ENCODE measurements around the gene TTLL10.

The TTLL10 gene

DNA sequence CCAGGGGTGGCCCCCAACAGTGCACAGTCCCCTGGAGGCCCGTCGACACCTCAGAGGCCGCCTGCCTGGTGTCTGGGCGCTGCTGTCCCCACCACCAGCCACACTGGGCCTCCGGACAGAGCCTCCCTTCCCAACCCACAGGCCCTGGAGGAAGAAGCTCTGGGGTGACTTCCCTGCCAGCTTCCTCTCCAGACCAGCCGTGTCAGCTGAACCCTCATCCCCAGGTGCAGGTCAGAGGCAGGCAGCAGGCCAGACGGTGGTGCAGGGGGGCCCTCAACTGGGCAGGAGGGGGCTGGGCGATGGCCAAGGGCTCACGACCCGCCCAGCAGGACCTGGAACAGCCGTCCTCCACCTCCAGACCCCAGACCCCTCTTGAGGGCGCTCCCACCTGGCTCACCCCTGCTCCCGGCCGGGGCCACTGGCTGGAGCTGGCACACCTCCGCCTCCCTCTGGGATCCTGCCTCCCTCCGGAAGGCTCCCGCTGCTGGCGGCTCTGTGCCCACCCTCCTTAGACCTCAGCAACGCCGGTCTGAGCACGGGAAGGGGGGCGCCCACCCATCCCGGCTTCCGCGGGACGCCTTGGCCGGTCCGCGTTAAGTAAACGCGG lies 32.2 kb downstream of the TTLL10 start:
- no peak for DNase-seq (ENCODE audit: low read depth in 2 of 2)

DNA sequence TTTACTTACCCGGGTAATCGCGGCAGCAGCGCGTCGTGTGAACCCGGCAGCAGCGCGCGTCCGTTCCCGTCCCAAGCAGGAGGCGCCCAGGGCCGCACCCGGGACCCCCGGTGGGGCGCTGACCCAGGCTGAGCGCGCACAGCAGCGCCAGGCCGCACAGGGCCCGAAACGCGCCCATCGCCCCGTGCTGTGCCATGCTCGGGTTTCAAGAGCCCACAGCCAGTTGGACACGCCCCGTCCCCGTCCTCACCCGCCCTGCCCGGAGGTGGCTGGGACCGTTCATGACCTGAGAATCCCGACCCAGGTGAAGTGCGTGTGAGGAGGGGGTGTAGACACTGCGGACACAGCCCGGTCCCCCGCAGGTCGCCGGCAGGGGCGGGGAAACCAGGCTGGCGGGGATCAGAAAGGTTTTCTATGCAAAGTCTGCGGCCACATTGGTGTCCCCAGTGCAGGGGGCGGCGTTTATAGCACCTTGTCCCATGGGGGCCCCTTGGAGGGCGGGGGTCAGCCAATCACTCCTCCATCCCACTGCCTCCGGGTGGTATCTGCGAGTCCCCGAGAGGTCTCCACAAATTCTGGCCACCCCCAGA lies 32.8 kb downstream of the TTLL10 start, which contains the start of gene TNFRSF18:
Gene TNFRSF18, minus strand, starts transcription at position 217 of the 590 bp plus-strand sequence. Its CDS starts 21 bp downstream, at position 196.
- peak in 1 of 2 donors; percentile 42 for DNase-seq (ENCODE audit: low read depth in 2 of 2)

DNA sequence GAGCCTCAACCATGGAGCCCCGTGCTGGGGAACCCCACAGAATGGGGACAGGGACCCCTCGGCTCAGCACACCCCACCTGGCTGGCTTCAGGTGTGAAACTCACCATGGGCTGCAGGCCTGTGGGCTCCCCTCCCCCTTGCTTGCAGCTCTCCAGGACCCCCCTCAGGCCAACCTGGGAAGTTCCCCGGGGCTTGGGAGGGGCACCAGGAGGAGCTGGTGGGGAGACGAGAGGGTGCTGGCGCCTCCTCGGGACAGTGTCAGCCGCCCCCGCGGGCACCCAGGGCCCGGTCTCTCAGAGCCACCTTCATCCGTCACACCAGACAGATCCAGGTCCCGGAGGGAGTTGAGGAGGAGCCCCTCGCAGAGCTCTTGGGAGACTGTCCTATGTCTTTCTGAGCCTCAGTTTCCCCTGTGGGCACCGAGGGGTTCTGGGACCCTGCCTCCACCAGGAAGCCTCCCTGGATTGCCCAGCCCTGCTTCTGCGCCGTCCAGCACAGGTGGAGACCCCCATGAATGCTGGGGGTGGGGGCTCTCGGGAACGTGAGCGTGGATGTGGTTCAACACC lies 33.4 kb downstream of the TTLL10 start:
- DNase-seq (ENCODE audit: low read depth in 2 of 2): no peak

DNA sequence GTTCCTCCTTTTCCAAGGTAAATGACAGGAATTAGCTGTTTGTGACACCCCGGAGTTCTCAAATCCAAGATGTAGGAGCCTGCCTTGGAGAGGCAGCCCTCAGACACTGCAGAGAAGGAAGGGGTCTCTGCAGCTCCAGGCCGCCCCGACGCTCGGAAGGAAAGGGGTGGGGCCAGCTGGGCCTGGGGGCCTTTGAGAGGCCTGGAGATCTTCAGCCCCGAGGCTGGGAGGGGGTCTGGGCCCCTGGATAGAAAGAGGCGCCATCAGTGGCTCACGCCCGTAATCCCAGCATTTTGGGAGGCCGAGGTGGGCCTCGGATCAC lies 33.9 kb downstream of the TTLL10 start:
- no peak for DNase-seq (ENCODE audit: low read depth in 2 of 2)

DNA sequence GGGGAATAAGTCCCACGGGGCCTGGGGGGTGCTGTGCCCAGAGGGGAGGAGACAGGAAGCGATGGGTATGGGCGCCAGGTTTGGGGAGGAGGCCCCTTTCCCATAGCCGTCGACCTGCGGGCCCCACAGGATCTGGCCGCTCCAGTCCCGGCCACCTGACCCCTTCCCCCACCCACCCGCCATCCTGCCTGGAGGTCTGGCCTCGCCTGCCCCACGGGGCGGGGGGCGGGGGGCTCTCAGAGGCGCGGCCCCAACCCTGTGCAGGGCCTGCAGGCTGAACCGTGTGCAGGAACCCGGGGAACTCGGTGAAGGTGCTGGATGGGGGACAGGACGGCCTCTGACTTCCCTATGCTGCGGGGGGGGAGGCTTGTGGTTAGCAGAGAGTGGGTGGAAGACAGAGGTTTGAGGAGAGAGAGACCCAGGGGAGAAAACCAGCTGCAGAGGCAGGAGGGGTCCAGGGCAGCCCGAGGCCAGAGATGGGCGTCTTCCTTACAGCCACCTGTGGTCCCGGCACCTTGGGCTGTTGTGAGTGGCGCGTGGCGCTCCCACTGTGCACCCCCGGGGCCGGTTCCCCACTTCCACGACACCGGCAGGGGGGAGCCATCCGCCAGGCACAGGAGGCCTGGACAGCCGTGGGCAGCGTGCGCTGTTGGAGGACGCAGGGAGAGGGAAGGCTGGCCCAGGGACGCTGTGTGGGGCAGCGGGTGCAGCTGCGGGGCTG lies 35.2 kb downstream of the TTLL10 start:
- no peak for DNase-seq (ENCODE audit: low read depth in 2 of 2)

DNA sequence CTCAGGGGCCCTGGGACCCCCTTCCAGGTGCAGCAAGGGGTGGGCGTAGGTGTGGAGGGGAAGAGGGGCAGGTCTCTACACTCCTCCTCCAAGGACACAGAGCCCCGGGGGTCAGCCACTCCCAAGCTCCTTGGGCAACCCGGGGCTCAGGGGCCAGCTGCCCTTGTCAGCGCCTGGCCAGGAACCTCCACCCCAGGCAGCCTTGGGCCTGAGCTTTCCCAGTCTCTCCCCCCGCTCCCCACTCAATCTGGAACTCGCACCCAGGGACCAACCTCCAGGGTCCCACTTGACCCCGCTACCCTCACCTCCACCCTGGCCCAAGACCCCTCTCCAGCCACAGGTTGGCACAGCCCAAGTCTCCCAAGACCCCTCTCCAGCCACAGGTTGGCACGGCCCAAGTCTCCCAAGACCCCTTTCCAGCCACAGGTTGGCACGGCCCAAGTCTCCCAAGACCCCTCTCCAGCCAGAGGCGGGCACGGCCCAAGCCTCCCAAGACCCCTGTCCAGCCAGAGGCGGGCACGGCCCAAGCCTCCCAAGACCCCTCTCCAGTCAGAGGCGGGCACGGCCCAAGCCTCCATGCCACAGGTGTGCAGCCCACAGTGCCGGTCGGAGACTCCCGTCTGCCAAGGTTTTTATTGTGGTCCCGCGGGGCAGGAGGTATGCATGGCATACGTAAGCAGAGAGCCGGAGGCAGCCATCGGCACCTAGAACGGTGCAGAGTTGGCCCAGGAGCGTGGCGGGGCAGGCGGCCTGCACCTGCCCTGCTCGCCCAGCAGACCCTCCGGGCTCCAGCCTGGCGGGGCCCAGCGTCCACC lies 37.3 kb downstream of the TTLL10 start:
- no peak for DNase-seq (ENCODE audit: low read depth in 2 of 2)

DNA sequence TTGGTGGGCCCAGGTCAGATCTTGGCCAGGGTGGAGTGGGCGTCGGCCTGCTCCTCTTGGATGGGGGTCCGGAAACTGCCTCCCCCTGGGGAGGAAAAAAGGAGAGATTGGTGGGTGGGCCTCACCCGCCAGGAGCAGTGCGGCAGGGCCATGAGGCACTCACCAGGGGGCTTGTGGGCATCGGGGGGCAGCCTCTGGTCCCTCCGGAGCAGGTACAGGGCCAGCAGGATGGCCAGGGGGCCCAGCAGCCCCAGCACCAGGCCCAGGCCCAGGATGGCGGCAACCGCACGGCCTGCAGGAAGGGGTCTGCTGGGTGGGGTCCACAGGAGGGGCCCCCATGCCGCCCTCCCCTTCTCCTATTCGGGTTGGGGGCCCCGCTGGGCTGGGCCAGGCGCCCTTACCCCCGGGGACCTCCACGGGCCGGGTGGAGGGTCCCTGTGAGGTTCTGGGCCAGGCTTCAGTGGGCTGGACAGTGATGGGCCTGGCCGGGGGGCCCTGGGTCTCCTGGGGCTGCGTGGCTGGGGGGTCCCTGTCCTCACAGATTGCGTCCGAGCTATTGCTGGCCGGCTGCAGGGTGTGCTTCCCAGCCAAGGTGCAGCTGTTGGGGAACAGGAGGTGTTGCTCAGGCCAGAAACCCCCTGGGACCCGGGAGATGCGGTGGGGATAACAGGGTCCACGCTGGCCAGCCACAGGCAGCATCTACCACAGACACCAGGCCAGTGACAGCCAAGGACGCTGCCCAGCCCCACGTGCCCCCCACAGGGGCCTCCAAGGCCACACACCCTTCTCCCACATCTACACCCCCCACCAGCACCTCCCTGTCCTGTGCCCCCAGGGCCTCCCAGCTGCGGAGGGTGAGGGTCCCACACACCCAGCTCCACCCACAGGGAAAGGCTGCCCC lies 38.1 kb downstream of the TTLL10 start:
- DNase-seq (ENCODE audit: low read depth in 2 of 2): no peak

DNA sequence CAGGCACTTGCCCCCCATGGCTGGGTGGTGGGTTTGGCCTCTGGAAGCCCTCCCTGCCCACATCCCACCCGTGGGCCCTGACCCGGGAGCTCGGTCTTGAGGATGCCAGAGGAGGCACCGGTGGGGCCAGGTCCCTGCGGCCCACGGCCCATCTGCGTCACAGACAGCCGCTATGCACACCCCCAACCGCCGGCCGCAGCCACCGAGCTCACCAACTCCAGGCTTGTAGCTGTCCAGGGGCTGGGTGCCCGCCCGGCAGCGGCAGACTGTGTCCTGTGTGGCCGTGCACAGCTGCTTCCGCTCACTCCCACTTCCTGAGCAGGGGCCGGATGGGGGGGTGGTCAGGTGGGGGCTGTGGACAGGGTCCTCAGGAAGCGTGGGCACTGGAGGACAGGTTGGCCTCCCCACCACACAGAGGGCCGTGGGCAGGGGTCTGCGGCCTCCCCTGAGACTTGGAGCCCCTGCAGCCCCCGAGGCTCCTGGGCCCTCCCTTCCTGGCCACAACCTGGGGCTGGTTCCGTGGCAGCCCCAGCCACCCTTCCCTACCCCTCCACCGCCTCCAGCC lies 39.2 kb downstream of the TTLL10 start:
- no peak for DNase-seq (ENCODE audit: low read depth in 2 of 2)

DNA sequence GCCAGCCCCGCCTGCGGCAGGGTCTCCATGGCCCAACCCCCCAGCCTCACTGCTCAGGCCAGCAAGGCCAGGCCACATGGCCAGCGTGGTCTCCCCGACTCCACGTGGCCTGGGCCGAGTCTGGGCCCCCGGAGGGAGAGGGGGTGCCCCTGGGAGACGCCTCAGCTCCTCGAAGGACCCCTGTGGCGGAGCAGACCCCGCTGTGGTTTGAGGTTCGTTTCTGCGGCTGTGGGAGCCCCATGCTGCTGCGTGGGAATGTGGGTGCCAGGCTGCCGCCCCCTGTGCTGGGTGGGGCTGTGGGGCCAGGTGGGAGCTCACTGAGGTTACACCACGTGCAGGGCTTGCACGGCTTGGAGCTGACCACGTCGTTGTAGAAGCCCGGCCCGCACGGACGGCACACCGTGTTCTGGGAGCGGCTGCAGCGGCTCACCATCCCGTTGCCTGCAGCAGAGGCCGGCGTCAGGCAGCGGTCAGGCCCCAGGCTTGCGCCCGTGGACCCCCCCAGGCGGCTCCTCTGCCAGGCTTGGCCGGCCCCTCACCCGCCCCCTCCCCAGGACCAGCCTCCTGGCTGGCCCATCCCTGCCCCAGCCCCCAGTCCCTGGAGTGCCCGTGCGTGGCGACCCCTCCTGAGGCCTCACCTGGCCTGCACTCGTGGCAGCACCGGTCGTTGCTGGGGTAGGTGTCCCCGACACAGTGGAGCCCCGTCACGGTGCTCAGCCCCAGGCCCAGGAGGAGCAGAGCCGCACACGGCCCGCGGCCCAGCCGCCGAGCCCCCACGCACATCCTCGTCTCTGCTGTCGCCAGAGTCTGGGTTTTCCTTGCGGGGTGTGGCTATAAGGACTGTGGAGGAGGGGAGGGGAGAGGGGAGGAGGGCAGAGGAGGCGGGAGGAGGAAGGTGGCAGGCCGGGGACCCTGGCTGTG lies 39.9 kb downstream of the TTLL10 start, which contains the start of gene TNFRSF4:
Gene TNFRSF4, minus strand, starts transcription at position 809 of the 921 bp plus-strand sequence. Its CDS starts 26 bp downstream, at position 783.
- peak in 1 of 2 donors; percentile 61 for DNase-seq (ENCODE audit: low read depth in 2 of 2)

DNA sequence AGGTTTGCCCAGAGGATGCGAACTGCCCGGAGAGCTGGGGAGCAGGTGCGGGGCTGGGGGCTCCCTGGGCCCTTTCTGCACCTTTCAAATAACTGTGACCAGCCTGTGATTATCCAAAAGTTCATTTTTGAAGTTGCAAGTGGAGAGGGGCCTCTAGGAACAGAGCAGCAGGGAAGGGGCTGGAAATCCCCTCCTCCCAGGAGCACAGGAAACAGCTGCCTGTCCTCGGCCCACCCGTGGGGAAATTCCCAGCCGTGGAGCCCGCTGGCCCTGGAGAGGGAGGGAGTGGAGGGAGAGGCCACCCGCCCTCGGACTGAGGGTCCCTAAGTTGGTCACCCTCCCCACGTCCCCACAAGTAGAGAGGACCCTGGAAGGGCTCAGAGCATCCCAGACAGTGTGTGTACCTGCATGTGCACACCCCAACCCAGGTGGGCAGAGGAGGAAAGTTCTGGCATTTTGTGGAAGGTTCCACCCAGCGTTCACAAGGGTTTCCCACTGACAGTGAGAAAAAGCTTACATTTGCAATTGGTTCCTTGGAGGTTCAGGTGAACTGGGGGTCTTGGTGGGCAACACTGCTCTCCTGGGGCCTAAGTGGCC lies 41.5 kb downstream of the TTLL10 start:
- no peak for DNase-seq (ENCODE audit: low read depth in 2 of 2)

DNA sequence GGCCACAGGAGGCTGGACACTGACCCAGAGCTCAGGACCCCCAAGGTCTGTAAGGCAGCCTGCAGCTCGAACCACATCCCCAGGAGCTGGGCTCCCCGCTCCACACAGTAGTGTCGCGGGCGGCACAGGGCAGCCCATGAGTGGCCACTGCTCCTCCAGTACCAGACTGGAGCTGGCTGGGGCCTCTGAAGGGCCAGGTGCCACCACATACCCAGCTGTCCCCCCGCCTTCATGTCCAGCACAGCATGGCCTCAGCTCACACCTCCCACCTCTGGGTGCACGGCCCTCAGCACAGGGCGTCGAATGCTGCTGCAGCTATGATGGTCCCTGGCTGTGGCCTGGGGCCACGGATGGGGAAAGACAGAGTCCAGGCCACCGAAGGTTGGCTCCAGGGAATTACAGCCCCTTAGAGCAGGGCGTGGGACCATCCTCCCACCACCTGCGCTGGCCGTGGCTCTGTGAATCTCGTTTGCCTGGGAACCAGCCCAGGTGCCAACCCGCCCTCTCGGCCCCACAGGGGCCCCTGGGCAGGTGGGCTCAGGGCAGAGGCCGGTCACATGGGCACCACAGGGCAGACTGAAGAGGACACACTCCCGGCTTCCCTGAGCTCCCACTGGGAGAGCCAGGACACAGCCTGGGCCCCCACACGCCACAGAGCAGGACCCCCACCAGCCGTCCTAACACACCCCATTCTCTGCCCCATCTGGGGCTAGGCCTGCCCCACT lies 42.4 kb downstream of the TTLL10 start:
- no peak for DNase-seq (ENCODE audit: low read depth in 2 of 2)

DNA sequence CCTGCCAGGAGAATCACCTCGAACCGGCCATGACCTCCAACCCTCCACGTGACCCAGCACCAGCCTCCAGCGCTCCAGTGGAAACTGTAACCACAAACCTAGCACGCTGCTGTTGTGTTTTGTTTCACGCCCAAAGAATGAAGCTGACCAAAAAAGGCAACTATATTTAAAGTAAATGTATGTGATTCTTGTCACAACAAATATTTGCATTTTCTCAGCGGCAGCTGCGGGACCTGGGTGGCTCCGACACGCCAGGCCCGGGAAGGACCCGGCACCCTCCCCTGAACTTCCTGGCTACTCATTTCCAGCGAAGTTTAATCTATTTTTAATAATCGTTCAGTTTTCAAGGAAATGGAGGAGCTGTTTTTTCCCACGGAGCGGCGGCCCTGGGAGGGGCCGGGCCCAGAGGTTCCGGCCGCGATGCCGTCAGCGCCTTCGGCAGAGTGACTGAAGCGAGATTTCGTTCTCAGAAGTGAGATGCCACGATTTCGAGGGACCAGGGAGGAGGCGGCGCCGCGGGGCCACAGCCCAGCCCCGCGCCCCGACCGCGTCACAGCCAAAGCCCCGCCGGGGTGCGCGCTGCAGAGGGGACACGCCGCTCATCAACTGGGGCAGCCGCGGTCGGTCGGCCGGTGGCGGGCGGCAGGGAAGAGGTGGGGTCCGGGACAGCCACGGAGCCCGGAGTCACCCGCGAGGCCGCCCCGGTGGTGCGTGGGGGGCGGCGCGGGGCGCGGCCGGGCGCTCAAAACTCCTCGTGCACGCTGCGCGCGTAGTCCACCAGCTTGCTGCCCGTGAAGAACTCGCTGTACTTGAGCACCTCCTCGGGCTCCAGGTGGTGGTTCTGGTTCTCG lies 43.3 kb downstream of the TTLL10 start:
- DNase-seq (ENCODE audit: low read depth in 2 of 2): peak in 1 of 2 donors; percentile 64

DNA sequence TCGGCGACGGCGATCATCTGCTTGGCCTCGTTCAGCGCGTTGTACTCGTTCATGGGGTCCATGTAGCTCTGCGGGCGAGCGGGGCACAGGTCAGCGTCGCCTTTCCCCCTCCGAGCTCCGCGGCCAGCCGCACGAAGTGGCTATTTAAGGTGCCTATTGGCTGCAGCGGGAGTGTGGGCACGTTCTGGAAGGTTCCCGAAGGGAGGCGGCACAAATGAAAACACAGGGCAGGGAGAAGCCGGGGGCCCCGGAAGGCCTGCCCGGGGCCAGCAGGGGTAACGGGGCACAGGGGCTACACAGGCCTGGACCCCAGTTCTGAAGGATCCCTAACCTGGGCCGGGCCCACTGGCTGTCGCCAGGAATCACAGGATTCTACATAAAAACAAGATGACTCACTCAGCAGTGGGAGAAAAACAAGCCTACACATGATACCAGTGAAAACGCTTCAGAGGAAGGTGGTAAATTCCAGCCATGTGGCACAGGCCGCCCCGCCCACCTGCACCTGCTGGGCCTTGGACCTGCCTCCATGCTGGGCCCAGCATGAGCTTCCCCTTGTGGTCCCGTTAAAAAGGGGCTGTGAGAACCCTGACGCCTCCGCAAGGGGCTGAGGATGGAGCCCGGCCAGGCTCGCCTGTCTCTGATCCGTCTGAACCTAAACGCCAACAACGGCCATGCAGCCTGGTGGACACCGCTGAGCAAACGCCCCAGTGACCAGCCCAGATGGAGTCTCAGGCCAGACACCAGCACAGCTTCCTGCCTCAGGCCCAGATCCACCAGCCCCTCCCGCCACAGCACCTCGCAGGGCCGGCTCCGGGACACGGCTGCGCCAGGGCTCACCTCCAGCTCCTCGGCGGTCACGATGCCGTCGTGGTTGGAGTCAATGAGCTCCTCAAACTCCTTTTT lies 44.2 kb downstream of the TTLL10 start:
- DNase-seq (ENCODE audit: low read depth in 2 of 2): peak in 1 of 2 donors; percentile 64

DNA sequence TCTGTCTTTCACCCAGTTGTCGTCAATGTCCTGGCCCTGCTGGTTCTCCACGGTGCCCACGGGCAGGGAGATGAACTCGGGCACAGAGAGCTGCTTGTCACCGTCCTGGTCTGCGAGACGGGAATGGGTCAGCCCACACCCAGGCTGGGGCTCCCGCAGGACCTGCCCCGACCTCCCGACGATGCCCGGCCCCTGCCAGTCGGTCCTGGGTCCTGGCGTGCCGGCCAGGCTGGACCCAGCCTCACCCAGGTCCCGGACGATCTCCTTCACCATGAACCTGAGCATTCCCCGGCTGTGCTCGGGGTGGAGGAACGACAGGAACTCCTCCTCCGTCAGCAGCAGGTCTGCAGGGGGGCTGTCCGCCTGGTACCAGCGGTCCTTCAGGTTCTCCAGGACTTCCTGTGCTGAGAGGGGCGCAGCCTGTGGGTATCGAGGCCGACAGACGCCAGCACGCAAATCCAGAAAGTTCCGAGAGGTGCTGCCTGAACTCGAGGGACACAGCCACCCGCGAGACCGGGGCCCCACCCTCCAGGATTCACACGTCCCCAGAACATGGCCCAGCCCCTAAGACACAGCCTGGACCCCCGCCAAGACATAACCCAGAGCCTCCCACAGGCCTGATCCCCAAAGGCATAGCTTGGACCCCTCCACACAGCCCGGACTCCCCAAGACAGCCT lies 45.0 kb downstream of the TTLL10 start:
- no peak for DNase-seq (ENCODE audit: low read depth in 2 of 2)

DNA sequence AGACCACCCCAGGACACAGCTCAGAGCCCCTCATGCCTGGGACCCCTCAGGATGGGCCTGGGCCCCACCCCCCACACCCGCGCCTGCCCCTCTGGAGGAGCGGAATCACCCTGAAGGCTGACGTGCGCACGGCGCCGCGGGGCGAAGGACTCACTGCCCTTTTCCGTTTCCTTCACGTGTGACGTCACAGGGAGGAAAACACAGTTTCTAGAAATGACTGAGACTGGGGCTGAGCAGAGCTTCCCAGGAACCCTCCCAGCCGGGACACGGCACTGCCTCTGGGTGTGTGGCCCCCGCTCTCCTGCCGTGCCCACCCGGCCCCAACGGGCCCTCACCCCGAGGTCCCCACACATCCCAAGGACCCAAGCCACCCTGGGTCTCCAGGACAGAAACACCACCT lies 45.7 kb downstream of the TTLL10 start:
- peak in 1 of 2 donors; percentile 59 for DNase-seq (ENCODE audit: low read depth in 2 of 2)

DNA sequence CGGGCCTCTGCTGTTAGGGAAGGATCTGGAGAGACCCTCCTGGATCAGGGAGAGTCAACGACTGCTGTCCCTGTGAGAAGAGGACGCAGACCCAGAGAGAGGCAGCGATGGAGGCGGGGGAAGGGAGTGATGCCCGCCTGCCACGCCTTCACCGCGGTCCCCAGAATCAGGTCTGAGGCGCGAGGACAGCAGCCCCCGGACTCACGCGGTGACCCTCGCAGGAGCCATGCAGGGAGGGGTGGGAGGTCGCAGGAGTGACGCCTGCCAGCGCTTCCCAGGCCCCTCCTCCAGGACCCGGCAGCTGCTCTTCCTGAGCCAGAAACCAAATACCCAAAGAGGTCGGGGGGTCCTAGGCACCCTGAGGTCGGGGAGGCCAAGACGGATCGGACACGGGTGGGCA lies 46.5 kb downstream of the TTLL10 start:
- DNase-seq (ENCODE audit: low read depth in 2 of 2): no peak

All from stimulated activated CD4-positive, alpha-beta T cell treated with anti-CD3 and anti-CD28 coated beads, Interleukin-4, amount 100 ng/mL, for 48 hours (primary cell).